ENCODE results near the gene RCOR2. TPM values are rescaled to one million over a fixed set of nuclear protein-coding genes. Genes with fewer than 3 reads are reported as not detected.
"Not testable (repeated sequence)": the region's sequence is repeated elsewhere in the genome, so short reads cannot be mapped to it uniquely, and the experiment has no call there.

RCOR2 gene
- total RNA-seq, result under 1 TPM; 0.17 to 0.19 TPM

DNA sequence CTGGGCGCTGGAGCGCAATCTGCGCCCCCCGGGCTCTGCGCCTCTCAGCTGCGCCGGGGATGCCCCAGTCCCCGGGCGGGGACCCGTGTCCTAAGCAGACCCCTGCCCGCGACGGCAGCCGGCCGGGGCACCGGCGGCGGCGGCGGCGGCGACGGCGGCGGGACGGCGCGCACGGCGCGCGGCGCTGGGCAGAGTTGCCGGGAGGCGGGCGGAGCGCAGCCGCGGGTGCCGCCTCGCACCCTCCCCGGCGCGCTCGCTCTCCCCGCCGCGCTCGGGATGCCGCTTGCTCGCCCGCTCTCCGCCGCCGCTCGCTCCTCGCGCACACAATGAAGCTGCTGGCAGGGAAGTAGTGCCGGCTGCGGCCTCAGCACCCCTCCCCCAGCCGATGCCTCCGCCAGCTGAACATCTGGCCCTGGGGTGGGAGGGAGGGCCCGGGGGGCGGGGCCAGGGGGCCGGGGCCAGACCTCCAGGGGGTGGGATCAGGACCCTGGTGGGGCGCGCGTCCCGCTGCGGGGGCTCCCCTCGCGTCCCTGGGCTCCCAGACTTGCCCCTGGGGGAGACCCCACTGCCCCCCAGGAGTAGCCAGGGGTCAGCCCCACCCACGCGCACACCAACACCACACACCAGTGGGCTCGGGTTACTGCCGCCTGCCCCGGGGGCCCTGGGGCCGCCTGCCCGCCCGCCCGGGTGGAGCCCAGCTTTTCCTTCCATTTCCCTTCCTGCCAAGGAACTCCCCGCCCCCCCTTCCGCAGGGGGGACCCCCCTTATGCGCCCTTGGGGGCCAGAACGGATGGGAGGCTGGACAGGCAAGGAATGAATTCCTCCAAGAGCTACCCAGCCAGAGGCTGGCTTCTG, at the start of gene RCOR2:
RCOR2 (minus strand) TSS at position 328 of the 855 bp plus-strand sequence. CDS start 708 bp downstream, outside the sequence.
- CTCF ChIA-PET, result interaction anchor here (1.5 to 8.0 kb wide), 3 partner anchors 10 to 80 kb away, joined by 5 to 41 read pairs (median 11); no protein-coding TSS in a partner anchor
- Mint-ChIP-seq H3K27me3 (ENCODE audit: low read depth) (no peaks in the 10 kb centered on the region), H3K27ac (no peak within 1 kb of the TSS), H3K9me3 (no peaks in the 10 kb centered on the region), H3K4me3 (peak within 1 kb of the TSS; percentile 79), H3K4me1 (ENCODE audit: low read depth) (peaks cover 15% of the 10 kb centered on the region), H3K36me3 (ENCODE audit: low read depth) (no peaks in the 10 kb centered on the region)
- DNase-seq, result peak; percentile 63
- intact Hi-C loops (cut with micrococcal nuclease), result loop anchor here (1.0 to 5.0 kb wide), 2 partner anchors 21 to 70 kb away; partner anchors contain the start of gene OTUB1

DNA sequence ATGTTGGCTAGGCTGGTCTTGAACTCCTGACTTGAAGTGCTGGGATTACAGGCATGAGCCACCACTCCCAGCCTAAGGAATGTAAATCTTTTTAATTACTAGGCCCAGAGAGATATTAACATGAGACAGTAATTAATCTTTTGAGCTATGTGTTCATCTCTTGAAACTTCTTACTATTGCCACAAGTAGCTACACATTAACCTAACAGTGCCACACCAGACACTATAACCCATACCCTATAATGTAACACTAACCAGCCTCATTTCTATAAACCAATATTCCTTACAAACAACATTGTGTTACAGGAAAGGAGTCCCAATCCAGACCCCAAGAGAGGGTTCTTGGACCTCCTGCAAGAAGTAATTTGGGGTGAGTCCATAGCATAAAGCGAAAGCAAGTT, 49.5 kb upstream of the RCOR2 start:
- CTCF ChIA-PET, result interaction anchor here (1.0 kb wide), 1 partner anchor 184 kb away, joined by 3 read pairs; no protein-coding TSS in a partner anchor
- H3K4me3 Mint-ChIP-seq, result no peak overlapping the region

DNA sequence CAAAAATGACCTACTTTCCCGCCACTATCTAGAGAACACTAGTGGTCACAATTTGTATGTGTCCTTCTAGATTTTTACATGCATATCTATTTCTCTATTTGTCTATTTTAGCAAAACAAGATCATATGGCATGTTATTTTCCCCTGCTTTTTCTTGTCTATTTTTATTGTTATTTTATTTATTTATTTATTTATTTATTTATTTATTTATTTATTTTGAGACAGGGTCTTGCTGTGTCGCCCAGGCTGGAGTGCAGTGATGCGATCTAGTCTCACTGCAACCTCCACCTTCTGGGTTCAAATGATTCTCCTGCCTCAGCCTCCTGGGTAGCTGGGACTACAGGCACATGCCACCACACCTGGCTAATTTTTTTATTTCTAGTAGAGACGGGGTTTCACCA, 46.9 kb upstream of the RCOR2 start:
- H3K4me3 Mint-ChIP-seq; H3K27me3 Mint-ChIP-seq (ENCODE audit: low read depth); H3K4me1 Mint-ChIP-seq (ENCODE audit: low read depth); H3K9me3 Mint-ChIP-seq; DNase-seq; H3K27ac Mint-ChIP-seq; CTCF ChIA-PET; intact Hi-C loops (cut with micrococcal nuclease); H3K36me3 Mint-ChIP-seq (ENCODE audit: low read depth): not testable (repeated sequence)

More for the DNA sequence above, 49.5 kb upstream of the RCOR2 start:
- no peak for DNase-seq
- Mint-ChIP-seq H3K27ac (no peak overlapping the region), H3K9me3 (no peaks in the 10 kb centered on the region), H3K27me3 (ENCODE audit: low read depth) (no peaks in the 10 kb centered on the region), H3K36me3 (ENCODE audit: low read depth) (no peaks in the 10 kb centered on the region), H3K4me1 (ENCODE audit: low read depth) (peaks cover 3% of the 10 kb centered on the region)
- intact Hi-C loops (cut with micrococcal nuclease), result no loop called here

DNA sequence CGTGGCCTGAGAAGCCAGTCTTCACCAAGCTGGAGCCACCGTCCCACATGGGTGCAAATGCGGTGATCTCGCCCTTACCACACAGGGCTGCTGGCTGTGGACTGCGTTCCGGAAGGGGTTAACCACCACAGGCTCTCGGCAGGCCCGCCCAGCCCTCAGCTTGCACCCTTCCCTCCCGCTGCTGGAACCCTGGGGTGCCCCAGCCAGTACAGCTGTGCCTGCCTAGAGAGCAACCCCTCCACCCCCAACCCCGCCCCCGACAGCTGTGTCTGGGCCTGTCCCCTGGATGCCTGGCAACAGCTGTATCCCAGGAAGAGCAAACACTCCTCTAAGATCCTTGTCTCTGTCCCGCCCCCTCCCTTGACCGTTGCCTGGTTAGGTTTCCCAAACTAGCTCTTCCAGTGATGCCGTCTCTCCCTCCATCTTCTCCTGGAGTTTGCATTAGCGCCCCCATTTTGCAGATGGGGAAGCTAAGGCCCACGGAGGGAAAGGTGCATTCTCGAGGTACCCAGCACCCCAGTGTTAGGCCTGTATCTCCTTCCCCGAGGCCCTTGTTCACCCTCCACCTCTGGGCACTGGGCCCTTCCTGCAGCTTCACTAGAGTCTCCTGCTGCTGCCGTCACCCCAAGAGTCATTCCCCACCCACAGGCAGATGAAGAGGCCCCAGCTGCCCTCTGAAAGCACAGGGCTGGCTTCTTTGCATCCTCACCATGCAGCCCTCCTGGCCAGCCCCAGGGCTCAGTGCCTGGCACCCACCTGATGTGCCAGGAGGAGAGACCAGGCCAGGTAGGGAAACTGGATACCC, 44.8 kb upstream of the RCOR2 start:
- intact Hi-C loops (cut with micrococcal nuclease), result no loop called here
- H3K9me3 Mint-ChIP-seq, result no peaks in the 10 kb centered on the region
- no peak overlapping the region for H3K4me3 Mint-ChIP-seq
- peaks cover 3% of the 10 kb centered on the region for H3K4me1 Mint-ChIP-seq (ENCODE audit: low read depth)
- no peak for DNase-seq
- H3K36me3 Mint-ChIP-seq (ENCODE audit: low read depth), result no peaks in the 10 kb centered on the region
- no peaks in the 10 kb centered on the region for H3K27me3 Mint-ChIP-seq (ENCODE audit: low read depth)
- CTCF ChIA-PET, result interaction anchor here (0.6 to 1.7 kb wide), 4 partner anchors 16 to 623 kb away, joined by 3 to 8 read pairs (median 4); partner anchors contain the start of gene MARK2
- no peak overlapping the region for H3K27ac Mint-ChIP-seq

DNA sequence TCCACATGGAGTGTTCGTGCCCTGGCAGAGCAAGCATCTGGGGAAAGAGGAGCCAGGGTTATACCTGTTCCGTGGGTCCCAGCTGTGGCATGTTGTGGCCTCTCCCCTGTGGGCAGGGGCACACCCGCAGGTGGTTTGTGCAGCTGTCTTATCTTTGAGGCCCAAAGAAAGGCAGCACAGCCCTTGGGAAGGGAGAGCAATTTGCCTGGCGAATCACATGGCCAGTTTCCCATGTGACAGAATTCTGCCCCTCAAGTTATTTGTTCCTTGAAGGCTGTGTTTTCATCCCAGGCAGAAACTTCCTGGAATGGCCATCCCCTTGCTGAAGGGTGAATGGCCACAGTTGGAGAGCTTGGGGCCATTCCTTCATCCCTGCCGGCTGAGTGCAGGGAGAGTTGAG, 41.0 kb upstream of the RCOR2 start:
- intact Hi-C loops (cut with micrococcal nuclease), result no loop called here
- CTCF ChIA-PET, result interaction anchor here (0.7 to 1.1 kb wide), 2 partner anchors 11 to 12 kb away, joined by 3 to 4 read pairs; no protein-coding TSS in a partner anchor

DNA sequence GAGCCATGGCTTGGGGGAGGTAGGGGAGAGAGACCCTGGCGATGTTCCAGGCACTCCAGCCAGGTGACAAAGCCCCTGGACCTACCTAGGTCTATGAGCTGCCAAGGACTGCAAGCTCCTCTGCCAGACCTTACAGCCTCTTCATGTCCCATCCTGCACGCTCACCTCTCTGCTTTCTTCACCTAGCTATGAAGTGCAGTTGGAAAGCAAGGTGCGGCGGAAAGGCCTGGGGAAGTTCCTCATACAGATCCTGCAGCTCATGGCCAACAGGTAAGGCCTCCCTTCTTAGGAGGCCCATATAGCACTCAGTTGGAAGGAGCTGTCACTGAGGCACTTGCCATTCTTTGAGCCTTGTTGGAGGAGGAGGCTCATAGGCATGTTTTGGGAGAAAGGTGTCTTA, 35.6 kb upstream of the RCOR2 start:
- Mint-ChIP-seq H3K9me3 (no peaks in the 10 kb centered on the region), H3K36me3 (ENCODE audit: low read depth) (peaks cover 10% of the 10 kb centered on the region), H3K4me3 (no peak overlapping the region), H3K4me1 (ENCODE audit: low read depth) (peaks cover 20% of the 10 kb centered on the region), H3K27ac (peak overlapping the region; percentile 26), H3K27me3 (ENCODE audit: low read depth) (no peaks in the 10 kb centered on the region)
- DNase-seq, result no peak
- CTCF ChIA-PET, result interaction anchor here (0.6 to 2.5 kb wide), 3 partner anchors 115 to 362 kb away, joined by 3 to 22 read pairs (median 3); no protein-coding TSS in a partner anchor
- intact Hi-C loops (cut with micrococcal nuclease), result no loop called here

More for the DNA sequence above, 41.0 kb upstream of the RCOR2 start:
- H3K4me3 Mint-ChIP-seq, result no peak overlapping the region
- peaks cover 3% of the 10 kb centered on the region for H3K4me1 Mint-ChIP-seq (ENCODE audit: low read depth)
- H3K9me3 Mint-ChIP-seq, result no peaks in the 10 kb centered on the region
- peaks cover 6% of the 10 kb centered on the region for H3K36me3 Mint-ChIP-seq (ENCODE audit: low read depth)
- DNase-seq, result no peak
- no peaks in the 10 kb centered on the region for H3K27me3 Mint-ChIP-seq (ENCODE audit: low read depth)
- no peak overlapping the region for H3K27ac Mint-ChIP-seq

DNA sequence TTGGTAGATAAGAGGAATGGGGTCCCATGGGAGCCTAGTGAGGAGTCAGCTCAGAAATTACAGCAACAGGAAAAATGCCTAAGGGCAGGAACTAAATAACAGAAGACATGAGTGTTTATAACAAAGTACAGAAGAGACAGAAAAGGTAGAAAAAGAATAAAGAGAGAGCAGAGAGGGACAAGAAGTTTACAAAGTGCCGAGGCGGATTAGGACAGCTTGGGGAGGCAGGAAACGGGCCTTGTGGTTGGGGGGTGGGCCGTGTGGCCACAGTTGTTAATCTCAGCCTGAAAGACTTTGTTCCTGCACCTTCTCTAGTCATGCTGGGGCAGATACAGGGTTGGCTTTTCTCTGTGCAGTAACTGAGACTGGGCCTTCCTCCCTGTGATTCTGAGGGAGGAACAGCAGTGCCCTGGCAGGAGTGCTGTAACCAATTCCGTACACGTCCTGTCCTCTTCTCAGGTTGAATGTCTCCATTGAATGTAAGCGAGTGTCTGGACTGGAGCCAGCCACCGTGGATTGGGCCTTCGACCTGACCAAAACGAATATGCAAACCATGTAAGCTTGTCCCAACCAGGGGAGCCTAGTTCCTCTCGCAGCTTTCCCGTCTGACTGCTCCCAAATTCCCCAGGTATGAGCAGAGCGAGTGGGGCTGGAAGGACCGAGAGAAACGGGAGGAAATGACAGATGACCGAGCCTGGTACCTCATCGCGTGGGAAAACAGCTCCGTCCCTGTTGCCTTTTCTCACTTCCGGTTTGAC, 35.0 kb upstream of the RCOR2 start:
- intact Hi-C loops (cut with micrococcal nuclease), result no loop called here
- CTCF ChIA-PET, result interaction anchor here (0.6 to 2.5 kb wide), 2 partner anchors 115 to 362 kb away, joined by 3 to 22 read pairs; no protein-coding TSS in a partner anchor
- Mint-ChIP-seq H3K9me3 (no peaks in the 10 kb centered on the region), H3K36me3 (ENCODE audit: low read depth) (peaks cover 10% of the 10 kb centered on the region), H3K27ac (peak overlapping the region; percentile 26), H3K4me3 (no peak overlapping the region), H3K27me3 (ENCODE audit: low read depth) (no peaks in the 10 kb centered on the region), H3K4me1 (ENCODE audit: low read depth) (peaks cover 20% of the 10 kb centered on the region)
- peak; percentile 60 for DNase-seq

DNA sequence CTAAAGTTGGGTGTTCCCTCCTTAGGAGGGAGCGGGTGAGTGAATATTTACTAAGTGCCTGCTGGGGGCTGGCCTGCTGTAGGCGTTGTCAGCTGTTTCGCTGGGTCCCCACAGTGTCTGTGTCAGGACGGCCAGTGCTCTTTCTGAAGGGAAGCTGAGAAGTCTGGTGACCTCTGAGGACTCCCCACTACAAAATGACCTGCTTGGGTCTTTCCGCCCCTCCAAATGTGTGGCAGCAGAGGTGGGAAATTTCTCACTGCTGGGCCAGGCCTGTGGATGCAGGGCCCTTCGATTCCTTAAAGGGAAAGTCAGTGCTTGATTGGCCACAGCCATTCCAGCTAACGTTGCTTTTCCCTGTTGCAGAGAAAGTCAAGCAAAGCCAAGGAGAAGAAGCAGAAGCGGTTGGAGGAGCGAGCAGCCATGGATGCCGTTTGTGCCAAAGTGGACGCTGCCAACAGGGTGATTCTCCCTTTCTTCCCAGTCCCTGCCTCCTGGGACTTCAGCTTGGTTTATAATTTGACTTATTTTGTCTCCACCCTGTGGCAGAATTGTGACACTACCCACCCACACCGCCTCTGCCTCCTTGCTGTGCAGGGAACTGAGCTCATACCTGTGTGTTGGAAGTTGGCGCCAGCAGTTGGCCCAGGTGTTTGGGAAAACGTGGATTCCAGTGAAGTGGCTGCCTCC, 28.7 kb upstream of the RCOR2 start:
- DNase-seq, result peak; percentile 65
- peaks cover 3% of the 10 kb centered on the region for H3K4me1 Mint-ChIP-seq (ENCODE audit: low read depth)
- H3K27ac Mint-ChIP-seq, result no peak overlapping the region
- intact Hi-C loops (cut with micrococcal nuclease), result loop anchor here (1.0 kb wide), 1 partner anchor 108 kb away; no protein-coding TSS in a partner anchor
- H3K9me3 Mint-ChIP-seq, result no peaks in the 10 kb centered on the region
- H3K27me3 Mint-ChIP-seq (ENCODE audit: low read depth), result no peaks in the 10 kb centered on the region
- CTCF ChIA-PET, result interaction anchor here (0.6 to 5.9 kb wide), 26 partner anchors 8 to 206 kb away, joined by 3 to 82 read pairs (median 4); partner anchors contain the start of genes COX8A, MARK2, RCOR2 and ZFTA
- H3K4me3 Mint-ChIP-seq, result no peak overlapping the region
- peaks cover 2% of the 10 kb centered on the region for H3K36me3 Mint-ChIP-seq (ENCODE audit: low read depth)

DNA sequence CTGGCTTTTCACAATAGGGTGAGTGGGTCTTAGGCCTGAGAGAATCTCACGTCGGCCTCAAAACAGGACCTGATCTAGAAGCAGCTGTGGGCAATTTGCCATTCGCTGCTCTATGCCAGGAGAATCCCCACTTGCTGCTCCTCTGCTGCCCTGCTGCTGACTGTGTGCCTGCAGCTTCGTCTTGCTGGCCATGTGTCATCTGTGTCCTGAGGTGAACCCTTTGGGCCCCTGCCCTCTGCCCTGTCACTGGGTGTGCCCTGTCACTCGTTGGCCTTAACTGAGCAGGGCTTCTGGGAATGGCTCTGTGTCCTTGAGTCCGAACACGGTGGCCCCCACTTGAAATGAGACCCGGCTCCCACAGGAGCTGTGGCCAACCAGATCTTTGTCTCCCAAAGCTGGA, 28.0 kb upstream of the RCOR2 start:
- intact Hi-C loops (cut with micrococcal nuclease), result no loop called here
- no peak overlapping the region for H3K4me3 Mint-ChIP-seq
- H3K36me3 Mint-ChIP-seq (ENCODE audit: low read depth), result peaks cover 2% of the 10 kb centered on the region
- no peak for DNase-seq
- H3K27ac Mint-ChIP-seq, result no peak overlapping the region
- no peaks in the 10 kb centered on the region for H3K27me3 Mint-ChIP-seq (ENCODE audit: low read depth)
- peaks cover 7% of the 10 kb centered on the region for H3K4me1 Mint-ChIP-seq (ENCODE audit: low read depth)
- H3K9me3 Mint-ChIP-seq, result no peaks in the 10 kb centered on the region
- CTCF ChIA-PET, result interaction anchor here (0.6 to 5.9 kb wide), 14 partner anchors 10 to 207 kb away, joined by 3 to 82 read pairs (median 4); partner anchors contain the start of genes MARK2, RCOR2 and ZFTA

DNA sequence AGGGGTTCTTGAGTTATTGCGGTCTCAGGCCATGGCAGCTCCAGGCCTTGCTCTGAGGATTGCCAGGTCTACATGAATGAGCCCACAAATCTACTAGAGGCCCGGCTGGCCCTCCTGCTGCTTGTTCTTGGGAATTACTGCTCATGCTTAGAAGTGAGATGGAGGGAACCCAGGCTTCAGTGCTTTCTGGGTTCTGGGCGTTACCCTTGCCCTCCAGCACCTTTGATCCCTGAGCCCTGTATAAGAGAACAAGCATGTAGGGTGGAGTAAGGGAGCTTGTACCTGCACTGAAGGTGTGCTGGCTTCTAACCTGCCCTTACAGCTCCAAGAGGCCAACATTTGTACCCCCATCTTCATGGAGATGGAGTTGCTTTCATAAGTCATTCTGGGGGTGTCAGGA, 25.8 kb upstream of the RCOR2 start:
- H3K27ac Mint-ChIP-seq, result no peak overlapping the region
- no peak for DNase-seq
- H3K4me3 Mint-ChIP-seq, result no peak overlapping the region
- intact Hi-C loops (cut with micrococcal nuclease), result no loop called here
- H3K9me3 Mint-ChIP-seq, result no peaks in the 10 kb centered on the region
- no peaks in the 10 kb centered on the region for H3K27me3 Mint-ChIP-seq (ENCODE audit: low read depth)
- CTCF ChIA-PET, result interaction anchor here (1.6 to 3.3 kb wide), 3 partner anchors 25 to 106 kb away, joined by 3 to 18 read pairs (median 11); partner anchors contain the start of gene RCOR2
- peaks cover 13% of the 10 kb centered on the region for H3K4me1 Mint-ChIP-seq (ENCODE audit: low read depth)
- H3K36me3 Mint-ChIP-seq (ENCODE audit: low read depth), result no peaks in the 10 kb centered on the region

DNA sequence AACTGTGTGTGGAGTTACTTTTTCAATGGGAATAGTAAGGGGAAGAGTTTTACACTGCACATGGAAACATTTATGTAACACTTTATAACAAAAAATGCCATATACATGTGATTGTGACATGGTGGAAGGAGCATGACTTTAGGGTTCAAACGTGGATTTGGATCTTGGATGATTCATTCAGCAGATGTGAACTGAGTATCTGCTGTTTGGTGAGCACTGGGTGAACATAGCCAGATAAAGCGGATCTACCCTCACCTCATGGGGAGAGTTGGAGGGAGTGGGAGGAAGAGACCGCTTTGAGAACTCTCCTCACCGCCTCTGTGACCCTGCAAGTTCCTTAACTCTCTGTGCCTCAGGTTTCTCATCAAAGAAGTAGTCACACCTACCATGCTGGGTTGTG, 24.9 kb upstream of the RCOR2 start:
- Mint-ChIP-seq H3K9me3 (no peaks in the 10 kb centered on the region), H3K4me3 (no peak overlapping the region), H3K27ac (no peak overlapping the region), H3K27me3 (ENCODE audit: low read depth) (no peaks in the 10 kb centered on the region), H3K36me3 (ENCODE audit: low read depth) (no peaks in the 10 kb centered on the region), H3K4me1 (ENCODE audit: low read depth) (peaks cover 13% of the 10 kb centered on the region)
- CTCF ChIA-PET, result interaction anchor here (2.6 kb wide), 1 partner anchor 105 kb away, joined by 18 read pairs; no protein-coding TSS in a partner anchor
- intact Hi-C loops (cut with micrococcal nuclease), result no loop called here
- no peak for DNase-seq

Measured in activated naive CD4-positive, alpha-beta T cell treated with anti-CD3 and anti-CD28 coated beads for 36 hours (primary cell).